GM12873 (cell line): ENCODE results near the gene SEC23IP.

Experiments
- CTCF ChIP-seq: IDR thresholded peaks from 2 replicates; pipeline ENCODE4 v1.5.1; 2012; ENCODE audit warnings: low read depth, mild to moderate bottlenecking, moderate library complexity, low read length, control low read depth; ENCODE audit not compliant: insufficient read depth; ENCODE audit errors: missing control alignments

SEC23IP gene

GRCh38 chr10:119991816-119992215 lies 99.3 kb downstream of the SEC23IP start:
- TF ChIP-seq CTCF: no peak
